NCI-H1417 treated with DMSO at 0.1 percent for 48 hours (cell line): Measurements from ENCODE around the gene EFS.
"Not testable (repeated sequence)": the region's sequence is repeated elsewhere in the genome, so short reads cannot be mapped to it uniquely, and the experiment has no call there.

Experiments
- DNase-seq: peaks from one replicate; lab custom pipeline; 2025; lab: John Stamatoyannopoulos, UW

EFS gene

GRCh38 chr14:23399136-23399535, 34.2 kb upstream of the EFS start:
- DNase-seq, result no peak

DNA sequence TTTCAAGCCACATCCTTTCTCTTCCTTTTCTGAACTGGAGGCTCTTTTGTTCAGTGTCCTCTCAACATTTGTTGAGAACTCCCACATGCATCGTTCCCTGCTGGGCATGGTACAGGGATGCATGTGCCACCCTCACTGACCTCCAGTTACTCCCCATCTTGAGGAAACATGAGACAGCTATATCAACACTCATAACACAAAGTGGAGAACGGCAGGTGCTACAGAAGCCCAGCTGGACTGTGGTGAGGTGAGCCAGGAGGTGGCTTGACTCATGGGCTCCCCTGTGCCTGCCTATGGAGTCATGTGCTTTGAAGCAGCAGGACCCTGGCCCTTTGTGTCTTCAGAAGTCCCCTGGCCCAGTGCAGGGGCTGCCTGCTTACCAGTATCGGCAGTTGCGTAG, 33.4 kb upstream of the EFS start:
- DNase-seq, result no peak

GRCh38 chr14:23396781-23397407, 31.9 kb upstream of the EFS start:
- no peak for DNase-seq

- no peak for DNase-seq
Measured at GRCh38 chr14:23396126-23396525, 31.2 kb upstream of the EFS start.

DNA sequence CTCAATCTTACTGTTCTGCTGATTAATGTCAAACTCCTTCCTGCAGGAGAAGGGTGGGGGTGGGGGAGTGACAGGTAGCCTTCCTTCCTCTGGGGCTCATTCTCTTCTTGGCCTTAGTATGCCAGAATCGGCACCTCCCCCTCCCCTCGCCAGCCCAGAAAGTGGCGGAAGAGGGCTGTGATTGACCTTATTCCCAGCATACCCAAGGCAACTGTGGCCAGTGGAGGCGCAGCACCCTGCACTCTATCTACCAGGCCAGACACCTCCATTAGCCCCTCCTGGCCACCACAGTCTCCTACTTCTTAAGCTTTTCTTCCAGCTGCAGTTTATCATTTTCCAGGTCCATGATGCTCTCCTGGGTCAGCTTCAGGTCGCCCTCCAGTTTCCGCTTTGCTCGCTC, 27.6 kb upstream of the EFS start:
- no peak for DNase-seq

DNA sequence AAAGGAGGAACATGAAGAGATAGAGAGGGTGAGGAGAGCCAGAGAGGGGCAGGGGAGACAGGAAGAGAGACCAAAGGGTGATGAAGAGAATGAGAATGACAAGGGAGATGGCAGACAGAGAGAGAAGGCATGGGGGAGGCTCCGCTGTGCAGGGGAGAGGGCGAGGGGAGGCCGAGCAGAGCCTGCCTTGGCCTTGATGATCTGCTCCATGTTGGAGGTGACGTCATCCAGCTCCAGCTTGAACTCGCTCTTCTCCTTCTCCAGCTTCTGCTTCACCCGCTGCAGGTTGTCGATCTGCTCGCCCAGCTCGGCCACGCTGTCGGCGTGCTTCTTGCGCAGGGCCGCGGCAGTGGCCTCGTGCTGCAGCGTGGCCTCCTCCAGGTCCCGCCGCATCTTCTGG, 24.9 kb upstream of the EFS start:
- not testable (repeated sequence) for DNase-seq

DNA sequence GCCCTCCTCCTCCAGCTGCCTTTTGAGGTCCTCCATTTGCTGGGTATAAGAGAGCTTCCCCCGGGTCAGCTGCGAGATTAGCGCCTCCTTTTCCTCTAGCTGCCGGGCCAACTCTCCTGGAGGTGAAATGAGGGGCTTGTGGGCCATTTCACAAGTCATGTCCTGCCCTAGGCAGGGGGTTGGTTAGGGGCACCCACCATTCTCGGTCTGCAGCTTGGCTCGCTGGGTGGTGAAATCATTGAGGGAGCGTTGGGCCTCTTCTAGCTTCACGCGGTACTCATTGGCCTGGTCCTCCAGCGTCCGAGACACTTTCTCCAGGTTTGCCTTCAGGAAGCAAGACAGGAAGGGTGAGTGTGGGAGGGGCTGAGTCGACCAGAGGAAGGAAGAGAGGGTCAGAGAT, 24.4 kb upstream of the EFS start:
- DNase-seq, result no peak

DNA sequence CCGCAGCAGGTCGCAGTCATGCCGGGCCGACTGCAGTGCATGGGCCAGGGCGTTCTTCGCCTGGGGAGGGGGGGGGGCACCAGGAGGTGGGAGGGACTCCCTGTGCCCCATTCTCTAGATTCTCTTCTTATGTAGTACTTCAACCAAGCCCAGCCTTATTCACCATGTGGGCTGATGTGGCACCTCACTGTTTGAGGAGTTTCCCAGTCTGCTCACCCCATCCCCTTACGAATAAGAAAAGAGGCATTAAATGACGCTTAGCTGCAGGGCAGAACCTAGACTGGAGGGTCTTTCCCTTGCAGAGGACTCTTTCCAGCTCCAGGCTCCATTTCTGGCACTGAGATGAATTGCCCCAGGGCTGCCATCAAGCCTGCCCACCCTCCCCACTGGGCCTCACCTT, 24.0 kb upstream of the EFS start:
- DNase-seq, result no peak

GRCh38 chr14:23387916-23388882, 23.2 kb upstream of the EFS start:
- DNase-seq, result no peak

- DNase-seq, result no peak
Measured at GRCh38 chr14:23386999-23387398, 22.0 kb upstream of the EFS start.

GRCh38 chr14:23386266-23386657, 21.3 kb upstream of the EFS start:
- not testable (repeated sequence) for DNase-seq

GRCh38 chr14:23385642-23386265, 20.8 kb upstream of the EFS start:
- no peak for DNase-seq

GRCh38 chr14:23385244-23385641, 20.3 kb upstream of the EFS start:
- no peak for DNase-seq

GRCh38 chr14:23384364-23385080, 19.6 kb upstream of the EFS start:
- no peak for DNase-seq

GRCh38 chr14:23382731-23383440, 17.9 kb upstream of the EFS start:
- DNase-seq, result no peak

DNA sequence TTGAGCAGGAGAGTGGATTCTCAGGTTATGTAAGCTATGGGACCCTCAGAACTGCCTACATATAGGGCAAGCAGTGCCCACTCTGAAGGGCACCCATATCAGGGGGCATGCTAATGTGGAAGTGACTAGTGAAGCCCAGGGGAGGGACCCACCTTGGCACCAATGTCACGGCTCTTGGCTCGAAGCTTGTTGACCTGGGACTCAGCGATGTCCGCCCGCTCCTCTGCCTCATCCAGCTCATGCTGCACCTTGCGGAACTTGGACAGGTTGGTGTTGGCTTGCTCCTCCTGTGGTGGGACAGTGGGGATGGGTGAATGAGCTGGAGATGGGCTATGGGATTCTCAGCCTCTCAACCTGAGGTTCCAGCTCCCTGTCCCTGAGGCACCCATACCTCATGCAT, 17.3 kb upstream of the EFS start:
- DNase-seq, result no peak

DNA sequence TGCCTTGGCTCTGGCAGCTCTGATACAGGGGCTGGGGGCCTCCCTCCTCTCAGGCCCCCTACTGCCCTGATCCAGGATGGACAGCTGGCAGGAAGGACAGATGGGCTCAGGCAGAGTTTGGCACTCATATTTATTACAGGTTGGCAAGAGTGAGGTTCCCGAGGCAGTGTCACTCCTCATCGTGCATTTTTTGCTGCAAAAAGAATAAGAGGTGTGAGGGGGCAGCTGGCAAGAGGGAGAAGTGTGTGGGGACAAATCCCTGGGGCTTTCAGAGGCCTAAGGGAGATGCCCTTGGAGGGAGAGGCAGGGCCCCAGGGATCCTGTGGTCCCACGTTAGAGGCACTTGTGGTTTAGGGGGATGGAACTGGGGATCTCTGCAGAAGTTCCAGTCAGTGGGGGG, 16.9 kb upstream of the EFS start:
- DNase-seq, result no peak

DNA sequence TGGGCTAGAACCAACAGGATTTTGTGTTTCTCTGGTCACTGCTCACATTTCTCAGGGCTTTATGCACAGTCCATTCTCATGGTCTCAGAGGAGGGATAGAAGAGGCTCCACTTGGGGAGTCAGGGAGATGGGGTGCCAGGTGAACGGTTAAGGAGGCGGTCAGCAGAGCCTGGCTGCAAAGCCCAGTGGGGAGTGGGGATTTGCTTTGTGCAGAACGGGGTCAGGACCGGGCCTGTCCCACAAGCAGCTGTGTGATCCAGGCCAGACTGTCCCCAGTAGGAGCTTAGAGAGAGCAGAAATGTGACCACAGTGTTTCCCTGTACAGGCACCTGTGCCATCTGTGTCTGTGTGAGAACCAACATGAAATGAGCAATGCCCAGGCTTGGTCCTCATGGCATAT, 16.0 kb upstream of the EFS start:
- DNase-seq, result no peak

GRCh38 chr14:23380197-23380914, 15.4 kb upstream of the EFS start:
- DNase-seq, result no peak

DNA sequence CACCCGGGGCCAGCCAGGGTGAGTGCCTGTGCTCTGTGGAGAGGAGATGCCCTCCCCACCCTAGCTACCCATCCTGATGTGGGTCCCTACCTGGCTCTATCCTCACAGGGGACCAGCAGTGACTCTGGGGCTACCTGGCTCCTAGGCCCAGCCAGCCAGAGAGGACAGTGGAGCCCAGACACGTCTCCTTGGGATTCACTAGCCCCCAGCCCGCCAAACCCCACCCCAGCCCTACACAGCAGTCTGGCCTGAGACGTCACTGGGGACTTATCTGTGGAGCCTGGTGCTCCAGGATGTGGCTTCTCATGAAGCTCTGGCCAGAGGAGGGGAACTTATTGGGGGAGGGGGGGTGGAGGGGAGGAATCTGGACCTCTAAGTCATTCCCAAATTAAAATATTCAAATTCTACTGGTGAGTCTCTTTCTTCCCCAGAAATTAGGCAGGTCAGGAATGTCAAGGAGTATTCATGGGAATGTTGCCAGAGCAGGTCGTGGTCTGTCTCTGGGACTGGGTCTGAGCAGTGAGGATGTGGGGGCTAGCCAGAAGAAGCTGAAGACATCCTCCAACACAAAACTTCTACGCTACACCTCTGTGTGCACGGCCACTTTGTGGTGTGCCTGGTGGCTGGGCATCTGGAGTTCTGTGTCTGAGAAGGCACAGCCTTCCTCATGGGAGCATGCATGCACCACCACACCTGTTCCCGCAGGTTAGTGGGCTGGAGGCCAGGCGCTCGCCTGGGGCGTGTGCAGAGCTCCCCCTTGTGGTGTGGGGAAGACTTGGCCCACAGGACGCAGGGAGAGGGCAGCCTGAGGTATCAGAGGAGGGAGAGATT, 14.6 kb upstream of the EFS start:
- no peak for DNase-seq
